Activated CD4-positive, alpha-beta memory T cell treated with anti-CD3 and anti-CD28 coated beads for 36 hours (primary cell): ENCODE results near the gene BICDL1. TPM values are rescaled to one million over a fixed set of nuclear protein-coding genes. Genes with fewer than 3 reads are reported as not detected.

Experiments
- CTCF ChIA-PET: fragments of 350-600 bp; sonication (Branson Sonifier 250); formaldehyde crosslinking; loops from one replicate; lab custom pipeline; 2021; ENCODE audit warnings: antibody characterized with exemption, inconsistent platforms; lab: Charles Lee
- POLR2A ChIA-PET: fragments of 350-600 bp; sonication (Branson Sonifier 250); formaldehyde crosslinking; loops from one replicate; lab custom pipeline; 2021; ENCODE audit warnings: antibody characterized with exemption; lab: Charles Lee
- DNase-seq: peaks from one replicate; pipeline ENCODE4 v3.0.0-alpha.2; 2020
- H3K27ac Mint-ChIP-seq: one replicate; pipeline ENCODE4 v1.8.0; 2021; ENCODE audit warnings: mixed read lengths
- H3K27me3 Mint-ChIP-seq: one replicate; pipeline ENCODE4 v1.8.0; 2021; ENCODE audit warnings: mixed read lengths
- H3K36me3 Mint-ChIP-seq: one replicate; pipeline ENCODE4 v1.8.0; 2021; ENCODE audit warnings: mixed read lengths
- H3K4me1 Mint-ChIP-seq: one replicate; pipeline ENCODE4 v1.8.0; 2021; ENCODE audit warnings: low read depth, mixed read lengths
- H3K4me3 Mint-ChIP-seq: one replicate; pipeline ENCODE4 v1.8.0; 2021; ENCODE audit warnings: mild to moderate bottlenecking, mixed read lengths
- H3K9me3 Mint-ChIP-seq: one replicate; pipeline ENCODE4 v1.8.0; 2021; ENCODE audit warnings: mixed read lengths
- intact Hi-C: fragments of 100-400 bp; cut with micrococcal nuclease; formaldehyde crosslinking; loops from one replicate; pipeline ENCODE4 v1.15.1; 2023
- total RNA-seq, 2 experiments: library from RNA; stranded (reverse); gene quantifications; one replicate each; pipeline ENCODE4 v1.2.3, GENCODE V29; 2021

The BICDL1 gene
- total RNA-seq, 2 experiments from 2014 or later = 143 to 155 TPM

DNA sequence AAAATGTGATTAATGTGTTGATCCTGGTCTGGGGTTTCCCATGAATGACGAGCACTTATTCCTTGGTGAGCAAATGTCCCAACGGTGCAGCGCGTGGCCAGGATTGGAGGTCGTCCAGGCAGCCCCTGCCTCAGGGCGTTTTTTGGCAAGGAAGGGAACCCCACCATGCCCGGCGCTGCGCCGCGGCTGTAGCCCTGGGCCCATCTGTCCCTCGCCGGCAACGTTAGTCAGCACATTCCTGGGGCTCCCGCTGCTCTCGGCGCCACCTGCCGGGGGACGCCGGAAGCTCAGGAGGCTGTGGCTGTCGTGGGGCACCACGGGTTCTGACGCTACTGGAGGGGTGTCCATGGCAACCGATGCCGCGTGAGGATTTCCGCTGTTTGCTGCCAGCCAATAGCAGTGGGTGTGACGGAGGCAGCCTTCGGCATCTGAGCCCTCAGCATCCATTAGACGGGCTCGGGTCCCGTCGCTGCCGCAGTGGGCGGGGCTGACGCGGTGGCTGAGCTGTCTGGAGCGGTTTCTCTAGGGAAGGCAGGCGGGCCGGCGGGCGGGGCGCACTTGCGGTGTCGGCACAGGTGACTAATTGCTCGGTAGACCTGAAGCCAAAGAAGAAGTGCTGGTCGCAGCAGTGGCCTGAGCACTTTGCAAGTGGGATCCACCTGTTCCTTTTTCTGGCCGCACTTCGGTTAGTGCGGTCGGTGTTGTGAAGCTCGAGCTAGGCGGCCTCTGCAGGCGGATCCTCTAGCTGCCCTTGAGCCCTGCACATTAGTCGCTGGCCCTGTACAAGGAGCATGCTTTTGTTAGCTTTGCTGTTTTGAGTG lies 98.0 kb downstream of the BICDL1 start:
- peaks cover 38% of the 10 kb centered on the region for H3K4me1 Mint-ChIP-seq
- POLR2A ChIA-PET = interaction anchor here (1.0 to 1.5 kb wide), 11 partner anchors 13 to 204 kb away, joined by 3 to 14 read pairs (median 8); partner anchors contain the start of genes BICDL1, RAB35, RNU4-2 and RPLP0

DNA sequence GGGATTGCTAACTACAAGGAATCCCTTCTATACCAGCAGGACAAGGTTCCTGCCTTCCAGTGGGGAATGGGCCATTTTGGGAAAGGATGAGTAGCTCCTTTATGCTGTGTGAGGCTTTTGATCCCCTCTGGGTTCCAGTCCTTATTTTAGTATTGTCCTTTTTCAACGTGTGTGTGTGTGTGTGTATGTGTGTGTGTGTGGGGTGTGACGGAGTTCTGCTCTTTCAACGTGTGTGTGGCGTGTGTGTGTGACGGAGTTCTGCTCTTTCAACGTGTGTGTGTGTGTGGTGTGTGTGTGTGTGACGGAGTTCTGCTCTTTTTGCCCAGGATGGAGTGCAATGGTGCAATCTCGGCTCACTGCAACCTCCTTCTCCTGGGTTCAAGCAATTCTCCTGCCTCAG lies 100.1 kb downstream of the BICDL1 start:
- no peaks in the 10 kb centered on the region for H3K9me3 Mint-ChIP-seq
- intact Hi-C loops = no loop called here
- no peak for DNase-seq
- ChIA-PET POLR2A (no interaction called here), CTCF (no interaction called here)
- peaks cover 37% of the 10 kb centered on the region for H3K4me1 Mint-ChIP-seq
- H3K27me3 Mint-ChIP-seq = no peaks in the 10 kb centered on the region
- H3K4me3 Mint-ChIP-seq = no peak overlapping the region
- H3K27ac Mint-ChIP-seq = no peak overlapping the region
- H3K36me3 Mint-ChIP-seq = peaks cover 53% of the 10 kb centered on the region

More for the DNA sequence above, 98.0 kb downstream of the BICDL1 start:
- intact Hi-C loops = loop anchor here (1.0 kb wide), 4 partner anchors 32 to 420 kb away; no protein-coding TSS in a partner anchor
- DNase-seq = peak; percentile 100
- H3K36me3 Mint-ChIP-seq = peaks cover 64% of the 10 kb centered on the region
- CTCF ChIA-PET = interaction anchor here (0.5 to 1.9 kb wide), 21 partner anchors 10 to 185 kb away, joined by 3 to 25 read pairs (median 4); partner anchors contain the start of genes BICDL1, RAB35 and RPLP0
- no peaks in the 10 kb centered on the region for H3K9me3 Mint-ChIP-seq
- peak overlapping the region; percentile 87 for H3K27ac Mint-ChIP-seq
- no peaks in the 10 kb centered on the region for H3K27me3 Mint-ChIP-seq
- H3K4me3 Mint-ChIP-seq = peak overlapping the region; percentile 64

DNA sequence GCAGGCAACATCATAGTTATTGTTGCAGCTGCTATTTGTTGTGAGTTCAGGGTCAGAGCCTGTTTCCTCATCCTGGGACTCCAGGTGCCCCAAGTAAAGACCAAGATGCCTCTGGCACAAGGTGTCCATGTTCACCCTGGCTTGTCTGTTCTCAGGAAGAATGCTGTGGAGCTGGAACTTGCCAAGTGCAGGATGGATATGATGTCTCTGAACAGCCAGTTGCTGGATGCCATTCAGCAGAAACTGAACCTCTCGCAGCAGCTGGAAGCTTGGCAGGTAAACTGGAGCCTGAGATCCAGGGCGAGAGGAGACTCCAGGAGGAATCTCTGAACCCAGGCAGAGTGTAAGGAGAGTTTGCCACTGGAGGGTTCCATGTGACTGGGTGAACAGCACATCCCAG lies 100.8 kb downstream of the BICDL1 start:
- POLR2A ChIA-PET = no interaction called here
- CTCF ChIA-PET = no interaction called here
- Mint-ChIP-seq H3K27ac (no peak overlapping the region), H3K4me1 (peaks cover 30% of the 10 kb centered on the region), H3K27me3 (no peaks in the 10 kb centered on the region), H3K9me3 (no peaks in the 10 kb centered on the region), H3K4me3 (no peak overlapping the region), H3K36me3 (peaks cover 48% of the 10 kb centered on the region)
- no peak for DNase-seq
- intact Hi-C loops = no loop called here

DNA sequence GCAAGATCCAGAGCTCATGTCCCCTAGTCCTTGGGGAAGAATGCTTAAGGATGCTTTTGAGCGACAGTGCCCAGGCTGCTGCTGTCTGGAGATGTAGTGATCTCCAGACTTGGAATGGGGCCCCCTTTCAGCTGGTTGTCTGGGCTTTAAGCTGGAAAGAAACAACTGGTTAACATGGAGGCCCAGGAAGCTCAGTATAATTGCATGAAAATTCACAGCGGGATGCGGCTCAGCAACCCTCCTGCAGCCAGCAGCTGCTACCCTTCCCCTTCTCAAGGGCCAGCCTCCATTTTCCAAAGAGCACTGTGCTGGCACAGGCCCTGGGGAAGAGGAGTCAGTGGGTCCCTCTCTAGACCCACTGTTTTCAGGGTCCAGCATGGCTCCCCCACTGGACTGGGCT lies 101.2 kb downstream of the BICDL1 start:
- CTCF ChIA-PET = no interaction called here
- H3K4me3 Mint-ChIP-seq = no peak overlapping the region
- intact Hi-C loops = no loop called here
- no peaks in the 10 kb centered on the region for H3K9me3 Mint-ChIP-seq
- H3K36me3 Mint-ChIP-seq = peaks cover 45% of the 10 kb centered on the region
- POLR2A ChIA-PET = interaction anchor here (1.6 kb wide), 1 partner anchor 25 kb away, joined by 4 read pairs; no protein-coding TSS in a partner anchor
- H3K4me1 Mint-ChIP-seq = peaks cover 26% of the 10 kb centered on the region
- H3K27ac Mint-ChIP-seq = no peak overlapping the region
- H3K27me3 Mint-ChIP-seq = no peaks in the 10 kb centered on the region
- DNase-seq = no peak

DNA sequence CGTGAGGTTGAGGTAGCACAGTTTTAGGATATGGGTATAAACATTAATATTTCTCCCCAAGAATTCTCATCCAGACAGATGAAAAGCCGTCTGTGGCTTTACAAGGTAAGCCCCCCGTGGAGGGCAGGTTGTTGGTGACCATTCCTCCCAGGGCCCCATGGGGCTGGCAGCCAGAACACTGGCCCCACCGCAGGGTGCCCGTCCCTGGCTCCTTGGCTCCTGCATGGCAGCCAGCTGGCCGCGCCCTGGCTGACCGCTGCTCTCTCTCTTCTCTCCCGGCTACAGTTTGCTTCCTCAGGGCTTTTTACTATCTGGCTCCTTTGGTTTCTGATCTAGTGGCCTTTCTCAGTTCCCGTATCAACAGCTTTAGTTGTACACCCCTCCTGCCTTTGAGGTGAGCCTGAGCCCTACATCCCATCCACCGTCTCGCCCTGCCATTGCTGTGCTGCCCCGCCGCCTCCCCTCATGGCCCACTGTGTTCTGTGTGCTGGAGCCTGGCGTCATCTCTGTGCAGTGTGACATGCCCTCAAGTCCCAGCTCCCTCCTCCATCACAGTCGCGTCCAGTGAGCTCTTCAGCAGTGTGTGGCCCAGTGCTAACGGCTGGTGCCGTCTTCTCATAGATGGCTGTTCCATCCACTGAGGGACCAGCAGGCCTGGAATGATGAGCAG lies 101.7 kb downstream of the BICDL1 start:
- H3K4me1 Mint-ChIP-seq = peaks cover 20% of the 10 kb centered on the region
- ChIA-PET POLR2A (interaction anchor here (0.9 to 1.6 kb wide), 2 partner anchors 20 to 25 kb away, joined by 3 to 4 read pairs; no protein-coding TSS in a partner anchor), CTCF (no interaction called here)
- H3K36me3 Mint-ChIP-seq = peaks cover 40% of the 10 kb centered on the region
- H3K4me3 Mint-ChIP-seq = no peak overlapping the region
- no peaks in the 10 kb centered on the region for H3K27me3 Mint-ChIP-seq
- H3K27ac Mint-ChIP-seq = no peak overlapping the region
- DNase-seq = no peak
- H3K9me3 Mint-ChIP-seq = no peaks in the 10 kb centered on the region
- intact Hi-C loops = no loop called here

DNA sequence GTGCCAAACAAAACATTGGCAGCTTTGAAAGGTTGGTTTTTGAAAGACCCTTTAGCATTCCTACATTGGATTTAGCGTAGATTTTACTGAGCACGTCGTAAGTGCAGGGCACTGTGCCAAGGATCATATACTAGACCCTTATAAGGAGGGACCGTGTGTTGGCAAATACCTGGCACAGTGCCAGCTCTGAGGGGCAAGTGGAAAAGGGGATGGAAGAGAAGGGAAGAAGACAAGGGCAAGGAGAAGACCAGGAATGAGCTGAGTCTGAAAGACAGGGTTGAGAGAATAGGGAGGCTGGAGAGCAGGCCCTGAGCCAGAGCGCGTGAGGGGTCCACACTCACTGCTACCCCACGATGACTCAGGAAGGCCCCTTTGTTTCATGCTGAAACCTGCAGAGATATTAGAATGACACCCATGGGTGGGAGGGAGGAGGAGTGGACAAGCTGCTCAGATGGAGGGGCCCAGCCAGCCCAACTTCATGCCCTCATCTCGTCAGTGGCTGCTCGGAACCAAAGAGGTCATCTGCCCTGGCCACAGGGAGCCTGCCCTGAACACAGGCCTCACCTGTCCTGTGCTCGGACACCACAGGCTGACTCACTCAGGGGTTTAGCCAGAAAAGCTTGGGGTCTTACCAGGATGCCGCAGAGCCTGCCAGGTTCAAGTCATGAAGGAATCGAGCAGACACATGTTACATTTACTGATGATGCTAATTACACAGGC lies 102.5 kb downstream of the BICDL1 start:
- Mint-ChIP-seq H3K4me3 (no peak overlapping the region), H3K9me3 (no peaks in the 10 kb centered on the region), H3K4me1 (peaks cover 14% of the 10 kb centered on the region), H3K27me3 (no peaks in the 10 kb centered on the region), H3K27ac (peak overlapping the region; percentile 43), H3K36me3 (peaks cover 43% of the 10 kb centered on the region)
- ChIA-PET CTCF (no interaction called here), POLR2A (interaction anchor here (0.6 to 1.6 kb wide), 5 partner anchors 19 to 200 kb away, joined by 3 to 4 read pairs (median 3); partner anchors contain the start of genes RNU4-2 and RPLP0)
- DNase-seq = no peak
- intact Hi-C loops = no loop called here

DNA sequence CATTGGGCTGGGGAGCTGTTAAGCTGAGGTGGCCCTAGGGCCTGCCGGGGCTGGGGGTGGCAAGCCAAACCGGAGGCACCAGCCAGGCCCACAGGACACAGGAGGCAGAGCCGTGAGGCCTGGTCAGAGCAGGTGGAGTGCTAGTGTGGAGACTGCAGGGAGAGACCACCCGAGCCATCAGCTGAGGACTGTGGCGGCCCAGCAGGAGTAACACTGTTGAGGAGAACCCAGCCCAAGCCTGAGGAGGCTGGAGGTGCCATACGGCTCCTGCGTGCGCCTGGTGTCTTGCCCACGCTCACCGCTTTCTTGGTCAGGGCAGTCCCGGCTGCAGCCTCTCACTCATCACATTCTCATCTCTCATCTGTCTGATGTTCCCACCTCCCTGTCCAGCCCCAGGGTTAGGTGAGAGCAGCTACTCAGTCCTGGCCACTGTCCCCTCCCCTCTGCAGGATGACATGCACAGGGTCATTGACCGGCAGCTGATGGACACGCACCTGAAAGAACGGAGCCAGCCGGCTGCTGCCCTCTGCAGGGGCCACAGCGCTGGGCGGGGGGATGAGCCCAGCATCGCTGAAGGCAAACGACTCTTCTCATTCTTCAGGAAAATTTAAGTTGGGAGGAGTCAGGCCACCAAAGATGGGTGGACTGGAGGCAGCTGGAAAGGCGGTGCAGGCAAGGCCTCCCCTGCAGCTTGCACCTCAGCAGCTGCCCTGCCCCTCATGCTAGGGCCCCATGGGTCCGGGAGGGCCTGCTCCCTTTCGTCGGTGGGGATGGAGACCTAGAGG lies 103.7 kb downstream of the BICDL1 start:
- intact Hi-C loops = no loop called here
- Mint-ChIP-seq H3K36me3 (peaks cover 35% of the 10 kb centered on the region), H3K4me3 (no peak overlapping the region), H3K9me3 (no peaks in the 10 kb centered on the region), H3K27ac (peak overlapping the region; percentile 52), H3K4me1 (peaks cover 2% of the 10 kb centered on the region), H3K27me3 (no peaks in the 10 kb centered on the region)
- no peak for DNase-seq
- POLR2A ChIA-PET = interaction anchor here (0.6 to 1.3 kb wide), 3 partner anchors 26 to 108 kb away, joined by 3 read pairs; partner anchors contain the start of gene RPLP0
- CTCF ChIA-PET = no interaction called here

DNA sequence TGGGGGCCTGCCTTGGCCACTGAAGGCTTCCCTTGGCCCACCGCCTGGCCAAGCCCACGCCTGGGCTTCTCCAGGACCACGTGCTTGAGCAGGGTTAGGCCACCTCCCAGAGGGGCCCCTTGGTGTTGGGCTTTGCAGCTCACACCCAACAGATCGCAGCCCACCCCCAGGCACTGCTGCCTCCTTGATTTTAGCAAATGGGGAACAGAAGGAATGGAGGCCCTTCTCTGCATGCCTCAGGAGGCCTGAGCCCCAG lies 104.2 kb downstream of the BICDL1 start:
- POLR2A ChIA-PET = interaction anchor here (1.2 kb wide), 1 partner anchor 104 kb away, joined by 3 read pairs; the partner anchor contains the start of gene BICDL1
- Mint-ChIP-seq H3K4me3 (no peak overlapping the region), H3K36me3 (peaks cover 35% of the 10 kb centered on the region), H3K27me3 (no peaks in the 10 kb centered on the region), H3K27ac (peak overlapping the region; percentile 18), H3K4me1 (no peaks in the 10 kb centered on the region), H3K9me3 (no peaks in the 10 kb centered on the region)
- CTCF ChIA-PET = no interaction called here
- intact Hi-C loops = no loop called here
- DNase-seq = no peak

DNA sequence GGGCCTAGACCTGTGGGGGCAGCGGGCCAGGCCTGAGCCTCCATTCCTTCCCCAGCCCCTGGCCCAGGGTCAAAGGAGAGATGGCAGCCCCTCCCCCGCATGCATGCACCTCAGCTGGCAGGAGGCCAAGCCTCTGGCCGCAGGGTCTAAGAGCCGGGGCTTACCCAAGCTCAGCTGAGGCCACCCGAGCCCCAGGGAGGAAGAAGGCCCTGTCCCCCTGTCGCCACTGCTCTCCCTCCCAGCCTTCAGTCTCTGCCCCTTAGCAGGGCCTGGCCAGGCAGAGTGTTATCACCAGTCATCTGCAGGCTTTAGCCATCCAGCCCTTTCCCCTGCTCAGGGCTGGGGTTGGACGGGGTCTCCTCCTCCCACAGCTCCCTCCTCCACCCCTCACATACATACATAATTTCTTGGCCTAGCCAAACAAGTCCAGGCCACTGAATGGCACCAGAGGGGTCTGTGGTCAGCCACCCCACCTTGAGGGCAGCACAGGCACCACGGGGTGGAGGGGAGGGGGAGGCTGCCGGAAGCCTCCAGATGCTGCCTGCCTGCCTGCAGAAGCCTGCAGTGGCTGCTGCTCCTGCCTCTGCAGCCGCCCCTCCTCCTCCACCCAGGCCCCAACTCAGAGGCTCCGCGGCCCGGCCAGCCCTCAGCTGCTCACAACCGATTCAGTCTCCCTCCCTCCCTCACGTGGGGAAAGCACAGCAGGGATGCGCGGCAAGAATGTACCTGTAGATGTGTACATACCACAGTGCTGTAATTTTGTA lies 104.7 kb downstream of the BICDL1 start:
- Mint-ChIP-seq H3K27ac (peak overlapping the region; percentile 42), H3K9me3 (no peaks in the 10 kb centered on the region), H3K27me3 (no peaks in the 10 kb centered on the region), H3K4me3 (no peak overlapping the region), H3K4me1 (no peaks in the 10 kb centered on the region), H3K36me3 (peaks cover 33% of the 10 kb centered on the region)
- ChIA-PET CTCF (no interaction called here), POLR2A (interaction anchor here (0.9 to 1.2 kb wide), 2 partner anchors 22 to 104 kb away, joined by 3 read pairs; partner anchors contain the start of genes BICDL1 and RAB35)
- DNase-seq = no peak
- intact Hi-C loops = no loop called here

DNA sequence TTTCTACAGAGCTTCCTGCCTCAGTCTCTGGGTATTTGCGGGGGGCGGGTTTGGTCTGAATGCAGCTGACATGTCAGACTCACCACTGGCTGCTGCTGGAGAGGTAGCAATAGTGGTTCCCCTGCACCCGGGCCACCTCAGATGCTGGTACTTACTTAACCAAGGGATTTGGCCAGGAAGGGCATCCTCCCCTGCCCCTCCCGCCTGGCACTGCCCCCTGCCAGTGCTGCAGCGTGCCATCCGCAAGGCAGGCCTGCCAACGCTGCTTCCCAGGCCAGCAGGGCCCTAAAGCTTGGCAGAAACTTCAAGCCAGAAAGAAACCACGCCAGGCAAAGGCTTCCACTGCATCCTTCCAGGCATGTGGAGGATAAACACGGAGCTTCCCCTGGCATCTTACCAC lies 105.4 kb downstream of the BICDL1 start:
- Mint-ChIP-seq H3K27ac (no peak overlapping the region), H3K27me3 (no peaks in the 10 kb centered on the region), H3K4me1 (no peaks in the 10 kb centered on the region), H3K4me3 (no peak overlapping the region), H3K9me3 (no peaks in the 10 kb centered on the region), H3K36me3 (peaks cover 28% of the 10 kb centered on the region)
- CTCF ChIA-PET = no interaction called here
- intact Hi-C loops = no loop called here
- DNase-seq = no peak
- POLR2A ChIA-PET = interaction anchor here (0.6 to 1.2 kb wide), 3 partner anchors 15 to 105 kb away, joined by 3 to 4 read pairs (median 3); partner anchors contain the start of genes BICDL1 and RAB35

DNA sequence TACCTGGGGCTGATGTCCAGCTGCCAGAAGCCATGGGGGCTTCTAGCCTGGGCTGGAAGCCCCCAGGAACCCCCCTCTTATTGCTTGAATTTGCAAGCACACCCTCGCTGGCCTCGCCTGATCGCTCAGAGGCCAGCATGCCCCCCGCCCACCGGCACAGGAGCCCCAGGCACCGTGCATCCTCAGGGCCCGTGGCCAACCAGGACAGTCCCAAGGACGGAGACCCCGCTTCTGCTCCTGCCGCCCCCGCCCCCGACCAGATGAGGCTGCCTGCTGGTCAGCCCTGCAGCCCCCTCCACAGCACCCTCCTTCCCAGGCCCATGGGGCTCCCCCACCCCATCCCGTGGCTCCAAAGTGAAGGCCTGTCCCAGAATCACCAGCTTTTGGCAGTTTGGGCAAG lies 106.3 kb downstream of the BICDL1 start:
- Mint-ChIP-seq H3K27me3 (no peaks in the 10 kb centered on the region), H3K4me3 (no peak overlapping the region), H3K27ac (no peak overlapping the region), H3K9me3 (no peaks in the 10 kb centered on the region), H3K36me3 (peaks cover 20% of the 10 kb centered on the region), H3K4me1 (no peaks in the 10 kb centered on the region)
- intact Hi-C loops = no loop called here
- DNase-seq = no peak
- CTCF ChIA-PET = no interaction called here
- POLR2A ChIA-PET = no interaction called here
